Fibroblast of skin of left quadriceps (primary cell): ENCODE data around the gene CBY2.
A peak's percentile ranks its signal among the peaks of the same experiment; 100 is the strongest.
"Not testable (repeated sequence)": the region's sequence is repeated elsewhere in the genome, so short reads cannot be mapped to it uniquely, and the experiment has no call there.

Experiments used
- DNase-seq, 2 experiments: peaks; one replicate each; pipeline ENCODE4 v3.0.0-alpha.2; 2013; ENCODE audit warnings: low read depth in 2 of 2

CBY2 gene, protein sequence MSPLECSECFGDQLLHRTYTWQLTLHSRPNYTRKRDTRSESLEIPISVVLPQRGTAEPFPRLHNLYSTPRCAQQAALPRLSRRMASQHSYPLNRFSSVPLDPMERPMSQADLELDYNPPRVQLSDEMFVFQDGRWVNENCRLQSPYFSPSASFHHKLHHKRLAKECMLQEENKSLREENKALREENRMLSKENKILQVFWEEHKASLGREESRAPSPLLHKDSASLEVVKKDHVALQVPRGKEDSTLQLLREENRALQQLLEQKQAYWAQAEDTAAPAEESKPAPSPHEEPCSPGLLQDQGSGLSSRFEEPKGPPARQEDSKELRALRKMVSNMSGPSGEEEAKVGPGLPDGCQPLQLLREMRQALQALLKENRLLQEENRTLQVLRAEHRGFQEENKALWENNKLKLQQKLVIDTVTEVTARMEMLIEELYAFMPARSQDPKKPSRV

DNA sequence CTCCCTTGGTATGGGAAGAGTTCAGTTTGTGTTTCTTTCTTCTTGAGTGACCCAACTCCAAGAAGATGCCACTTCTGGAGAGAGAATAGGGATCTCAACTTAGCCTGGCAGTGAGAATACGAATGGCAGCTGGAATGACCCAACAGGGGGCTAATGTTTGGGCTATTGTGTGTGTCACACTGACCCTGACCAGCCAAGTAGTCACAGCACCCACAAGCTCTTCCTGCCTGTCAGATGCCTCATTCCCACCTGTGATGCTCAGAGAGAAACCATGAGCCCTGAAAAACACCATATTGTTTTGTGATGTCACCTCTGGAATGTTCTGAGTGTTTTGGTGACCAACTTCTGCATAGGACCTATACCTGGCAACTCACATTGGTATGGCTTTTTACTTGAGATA lies at the start of gene CBY2:
TSS of gene CBY2 (plus strand) at position 233 of the 400 bp plus-strand sequence. CDS start at position 304, 71 bp downstream.
- DNase-seq = no peak

DNA sequence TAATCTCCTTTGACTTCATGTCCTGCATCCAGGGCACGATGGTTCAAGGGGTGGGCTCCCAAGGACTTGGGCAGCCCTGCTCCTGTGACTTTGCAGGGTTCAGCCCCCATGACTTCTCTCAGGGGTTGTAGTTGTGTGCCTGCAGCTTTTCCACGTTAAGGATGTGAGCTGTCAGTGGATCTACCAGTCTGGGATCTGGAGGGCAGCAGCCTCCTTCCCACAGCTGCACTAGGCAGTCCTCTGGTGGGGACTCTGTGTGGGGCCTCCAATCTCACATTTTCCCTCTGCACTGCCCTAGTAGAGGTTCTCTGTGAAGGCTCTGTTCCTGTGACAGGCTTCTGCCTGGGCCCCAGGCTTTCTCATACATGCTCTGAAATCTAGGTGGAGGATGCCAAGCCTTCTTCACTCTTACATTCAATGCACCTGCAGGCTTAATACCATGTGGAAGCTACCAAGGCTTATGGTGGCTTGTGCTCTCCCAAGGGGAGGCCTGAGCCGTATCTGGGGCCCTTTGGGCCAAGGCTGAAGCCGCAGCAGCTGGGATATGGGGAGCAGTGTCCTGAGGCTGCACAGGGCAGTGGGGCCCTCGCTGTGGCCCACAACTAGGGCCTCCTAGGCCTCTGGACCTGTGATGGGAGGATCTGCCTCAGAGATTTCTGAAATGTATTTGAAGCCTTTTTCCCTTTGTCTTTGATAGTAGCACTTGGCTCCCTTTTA lies 47.3 kb upstream of the CBY2 start:
- DNase-seq = no peak

DNA sequence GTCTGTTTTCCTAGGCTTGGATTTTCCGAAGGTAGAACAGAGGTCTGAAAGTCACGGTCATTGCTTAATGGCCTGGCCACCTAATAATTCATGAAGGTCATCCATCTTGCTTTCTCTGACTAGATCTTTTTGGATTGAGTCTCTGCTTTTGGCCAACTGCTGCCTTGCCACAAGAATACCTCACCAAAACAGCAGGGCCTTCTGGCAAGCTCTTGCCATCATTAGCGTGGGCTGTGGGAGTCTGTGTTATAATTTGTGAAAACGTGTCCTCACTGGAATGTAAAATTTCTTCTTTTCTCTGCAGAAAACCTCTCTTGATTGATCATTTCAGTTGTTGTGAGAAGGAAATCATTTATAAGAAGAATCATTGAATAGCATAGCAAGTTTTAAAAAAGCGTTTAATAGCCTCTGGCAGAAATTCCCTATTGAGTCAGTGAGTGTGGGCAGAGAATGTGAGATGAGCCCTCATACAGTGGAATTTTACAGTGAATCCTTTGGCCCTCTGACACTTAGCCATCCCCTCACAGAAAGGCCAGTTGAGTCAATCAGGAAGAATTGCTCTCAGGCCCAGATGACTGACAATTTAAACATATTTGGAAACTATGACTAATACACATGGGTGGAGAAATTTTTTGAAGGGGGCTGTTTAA lies 43.4 kb upstream of the CBY2 start:
- DNase-seq = no peak

DNA sequence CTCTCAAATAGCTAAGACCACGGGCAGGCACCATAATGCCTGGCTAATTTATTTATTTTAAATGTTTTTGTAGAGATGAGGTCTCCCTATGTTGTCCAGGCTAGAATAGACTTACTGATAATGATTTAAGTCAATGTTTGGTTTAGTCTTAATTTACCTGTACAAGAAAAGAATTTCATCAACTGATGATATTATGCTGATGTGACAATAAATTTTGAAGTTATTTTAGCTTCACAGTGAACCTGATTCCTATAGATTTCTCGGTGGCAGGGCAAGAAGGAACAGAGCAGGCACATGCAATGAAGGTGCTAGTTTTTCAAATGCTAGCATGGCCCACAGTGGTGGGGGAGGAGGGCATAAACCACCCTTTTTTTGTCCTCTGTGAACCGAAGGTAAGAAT lies 42.6 kb upstream of the CBY2 start:
- DNase-seq = no peak

DNA sequence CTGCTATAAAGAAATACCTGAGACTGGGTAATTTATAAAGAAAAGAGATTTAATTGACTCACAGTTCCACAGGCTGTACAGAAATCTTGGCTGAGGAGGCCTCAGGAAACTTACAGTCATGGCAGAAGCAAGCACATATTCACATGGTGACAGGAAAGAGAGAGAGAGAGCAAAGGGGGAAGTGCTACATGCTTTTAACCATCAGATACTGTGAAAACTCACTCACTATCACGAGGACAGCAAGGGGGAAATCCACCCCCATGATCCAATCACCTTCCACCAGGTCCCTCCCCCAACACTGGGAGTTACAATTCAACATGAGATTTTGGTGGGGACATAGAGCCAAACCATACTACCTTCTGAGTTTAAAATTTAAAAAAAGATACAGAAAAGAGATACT lies 41.7 kb upstream of the CBY2 start:
- DNase-seq = not testable (repeated sequence)

DNA sequence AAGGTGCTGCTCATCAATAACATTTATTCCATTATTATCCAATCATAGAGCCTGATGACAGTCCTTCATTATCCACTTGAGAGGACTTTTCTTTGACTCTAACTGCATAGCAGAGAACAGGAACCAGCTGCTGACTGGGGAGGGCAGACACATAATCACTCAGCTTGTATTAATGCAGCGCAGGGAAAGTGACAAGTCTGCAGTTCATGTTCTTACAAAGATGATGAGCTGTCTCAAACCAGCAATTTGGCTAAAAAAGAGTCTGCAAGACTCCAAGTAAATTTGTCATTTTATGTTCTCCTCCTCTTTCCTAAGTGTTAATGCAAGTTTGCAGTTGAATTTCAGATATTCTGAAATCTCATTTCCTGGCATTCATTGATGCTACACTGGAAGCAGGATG lies 40.0 kb upstream of the CBY2 start:
- DNase-seq = no peak

DNA sequence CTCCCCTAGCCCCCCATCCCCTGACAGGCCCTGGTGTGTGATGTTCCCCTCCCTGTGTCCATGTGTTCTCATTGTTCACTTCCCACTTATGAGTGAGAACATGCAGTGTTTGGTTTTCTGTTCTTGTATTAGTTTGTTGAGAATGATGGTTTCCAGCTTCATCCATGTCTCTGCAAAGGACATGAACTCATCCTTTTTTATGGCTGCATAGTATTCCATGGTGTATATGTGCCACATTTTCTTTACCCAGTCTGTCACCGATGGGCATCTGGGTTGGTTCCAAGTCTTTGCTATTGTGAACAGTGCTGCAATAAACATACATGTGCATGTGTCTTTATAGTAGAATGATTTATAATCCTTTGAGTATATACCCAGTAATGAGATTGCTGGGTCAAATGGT lies 39.2 kb upstream of the CBY2 start:
- not testable (repeated sequence) for DNase-seq

DNA sequence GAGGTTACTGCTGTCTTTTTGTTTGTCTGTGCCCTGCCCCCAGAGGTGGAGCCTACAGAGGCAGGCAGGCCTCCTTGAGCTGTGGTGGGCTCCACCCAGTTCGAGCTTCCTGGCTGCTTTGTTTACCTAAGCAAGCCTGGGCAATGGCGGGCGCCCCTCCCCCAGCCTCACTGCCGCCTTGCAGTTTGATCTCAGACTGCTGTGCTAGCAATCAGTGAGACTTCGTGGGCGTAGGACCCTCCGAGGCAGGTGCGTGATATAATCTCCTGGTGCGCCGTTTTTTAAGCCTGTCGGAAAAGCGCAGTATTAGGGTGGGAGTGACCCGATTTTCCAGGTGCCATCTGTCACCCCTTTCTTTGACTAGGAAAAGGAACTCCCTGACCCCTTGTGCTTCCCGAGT lies 32.5 kb upstream of the CBY2 start:
- DNase-seq = not testable (repeated sequence)

DNA sequence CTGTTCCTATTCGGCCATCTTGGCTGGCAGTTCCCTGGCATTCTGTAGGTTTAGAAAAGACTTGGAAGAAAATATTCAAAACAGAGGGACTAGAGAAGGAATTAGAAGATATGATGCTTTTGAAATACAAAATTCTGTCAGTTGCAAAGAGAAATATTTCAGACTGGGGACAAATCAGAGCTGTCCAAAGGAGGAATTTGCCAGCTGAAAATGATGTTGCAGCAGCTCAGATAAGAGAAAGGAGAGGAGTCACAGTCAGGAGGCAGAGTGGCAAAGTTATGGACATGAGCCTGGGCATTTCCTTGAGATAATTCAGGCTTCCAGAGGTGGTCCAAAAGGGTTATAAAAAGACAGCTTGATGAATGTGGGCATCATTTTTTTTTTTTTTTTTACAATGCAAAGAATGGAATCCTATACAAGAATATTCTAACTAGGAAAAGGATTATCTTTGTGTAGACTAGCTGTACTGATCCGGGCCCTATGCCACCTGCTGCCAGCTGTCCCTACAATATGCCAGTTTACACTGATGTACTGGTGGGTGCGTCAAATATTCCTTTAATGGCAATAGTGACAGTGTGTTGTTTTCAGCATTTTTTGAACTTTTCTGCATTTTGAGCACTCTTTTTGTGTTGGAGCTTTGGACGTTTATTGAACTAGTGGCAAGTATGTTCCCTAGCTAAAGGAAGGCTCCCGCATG lies 31.8 kb upstream of the CBY2 start:
- no peak for DNase-seq

DNA sequence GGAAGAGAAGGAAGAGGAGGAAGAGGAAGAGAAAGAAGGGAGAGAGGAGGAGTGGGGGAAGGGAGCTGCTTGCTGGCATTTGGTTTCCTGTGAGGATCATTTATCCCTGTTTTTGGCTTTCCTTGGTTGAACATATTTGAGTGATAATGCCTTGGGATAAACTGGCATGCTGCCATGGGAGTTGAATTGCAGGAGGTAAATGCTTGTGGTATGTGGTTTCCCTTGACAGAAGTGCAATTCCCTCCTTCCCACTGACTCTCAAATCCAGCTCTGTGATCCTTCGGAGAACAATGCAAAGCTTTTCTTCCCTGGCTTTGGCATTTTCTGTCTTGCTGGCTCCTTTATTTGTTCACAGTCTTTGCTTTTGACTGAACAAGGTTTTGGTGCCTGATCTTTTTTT lies 27.2 kb upstream of the CBY2 start:
- DNase-seq = peak; percentile 92

DNA sequence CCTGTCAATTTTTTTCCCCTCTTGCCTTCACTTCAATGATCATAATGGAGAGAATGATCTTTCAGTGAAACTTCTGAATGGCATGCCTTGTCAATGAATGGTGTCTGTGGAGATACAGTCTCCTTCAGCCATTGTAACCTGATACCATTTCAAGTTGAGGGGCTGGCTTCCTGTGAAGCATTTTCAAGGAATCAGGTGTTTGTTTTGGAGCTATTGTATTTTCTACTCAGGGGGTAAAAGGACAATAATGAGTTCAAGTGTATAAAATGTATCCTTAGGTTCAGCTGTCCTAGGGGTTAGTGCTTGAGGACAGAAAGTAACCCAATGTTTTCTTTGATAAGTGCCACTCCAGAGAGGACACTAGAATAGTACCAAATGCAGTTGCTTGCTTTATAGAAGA lies 23.8 kb upstream of the CBY2 start:
- DNase-seq = no peak

DNA sequence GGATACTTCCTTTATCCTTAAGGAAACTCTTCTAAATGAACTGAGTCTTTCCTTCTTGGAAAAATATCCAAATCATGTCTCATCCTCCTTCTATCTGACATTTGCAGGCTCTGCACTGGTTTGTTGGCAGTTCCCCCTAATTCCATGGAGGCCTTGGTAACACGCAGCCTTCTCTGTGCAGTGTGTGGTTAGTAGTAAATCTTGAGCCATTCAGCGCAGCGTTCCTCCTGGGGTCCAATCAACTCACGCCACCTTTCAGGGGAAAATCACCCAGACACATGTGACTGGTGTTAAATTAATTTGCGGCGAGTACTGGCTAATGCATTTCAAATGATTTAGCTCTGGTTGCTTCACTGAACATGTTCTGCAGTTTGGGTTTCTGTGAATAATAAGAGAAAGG lies 21.0 kb upstream of the CBY2 start:
- peak; percentile 83 for DNase-seq

DNA sequence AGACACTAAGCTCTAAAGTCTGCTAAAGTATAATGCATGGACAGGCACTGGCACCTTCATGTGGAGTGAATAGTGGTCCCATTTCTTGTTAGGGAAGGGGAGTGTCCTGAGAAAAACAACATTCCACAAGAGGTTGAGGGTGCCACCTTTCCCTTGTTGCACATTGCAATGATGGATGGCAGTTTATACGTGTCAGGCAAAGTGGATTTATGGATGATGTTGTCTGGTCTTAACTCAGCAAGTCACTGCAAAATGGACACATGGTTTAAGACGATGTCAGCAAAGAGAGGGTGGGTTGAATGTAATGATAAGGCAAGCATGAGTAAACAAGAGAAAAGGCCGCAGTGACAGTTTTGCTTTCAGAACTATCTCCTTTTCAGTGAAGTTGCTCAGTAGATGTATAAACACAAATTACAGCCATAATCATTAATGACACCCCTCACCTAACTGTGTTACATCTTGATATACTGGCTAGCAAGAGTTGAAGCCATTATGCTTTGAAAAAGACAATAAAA lies 19.6 kb upstream of the CBY2 start:
- no peak for DNase-seq

DNA sequence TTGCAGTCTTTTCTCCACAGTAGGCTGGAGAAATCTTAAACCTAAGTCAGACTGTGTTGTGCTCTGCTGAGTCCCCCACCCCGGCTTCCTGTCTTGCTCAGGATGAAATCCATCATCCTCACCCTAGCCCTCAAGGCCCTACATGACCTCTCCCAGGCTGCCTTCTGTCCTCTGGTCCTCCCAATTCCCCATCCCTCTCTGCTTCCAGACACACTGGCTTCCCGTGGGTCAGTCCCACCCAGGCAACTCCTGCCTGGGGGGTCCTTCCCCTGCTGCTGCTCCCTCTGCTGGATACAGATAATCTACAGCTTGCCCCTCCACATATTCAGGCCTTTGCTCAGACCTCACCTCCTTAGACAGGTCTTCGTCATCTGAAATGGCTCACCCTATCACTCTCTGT lies 18.4 kb upstream of the CBY2 start:
- no peak for DNase-seq

DNA sequence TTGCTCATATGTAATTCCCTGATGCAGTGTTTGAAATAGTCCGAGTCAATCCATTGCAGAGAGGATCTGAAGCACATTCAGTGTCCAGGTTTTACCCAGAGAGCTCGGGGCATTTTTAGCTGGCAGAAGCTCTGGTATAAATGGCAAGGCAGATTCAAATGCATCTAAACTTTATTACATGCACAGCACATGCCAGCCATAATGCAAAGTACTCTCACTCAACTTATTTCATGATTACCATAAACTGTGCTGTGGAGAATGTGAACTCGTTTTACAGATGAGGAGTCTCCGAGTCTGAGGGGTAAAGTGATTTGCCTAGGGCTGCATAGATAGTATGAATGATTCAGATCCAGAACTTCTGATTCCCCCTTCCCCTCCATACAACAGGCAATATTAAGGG lies 13.5 kb upstream of the CBY2 start:
- DNase-seq = no peak

DNA sequence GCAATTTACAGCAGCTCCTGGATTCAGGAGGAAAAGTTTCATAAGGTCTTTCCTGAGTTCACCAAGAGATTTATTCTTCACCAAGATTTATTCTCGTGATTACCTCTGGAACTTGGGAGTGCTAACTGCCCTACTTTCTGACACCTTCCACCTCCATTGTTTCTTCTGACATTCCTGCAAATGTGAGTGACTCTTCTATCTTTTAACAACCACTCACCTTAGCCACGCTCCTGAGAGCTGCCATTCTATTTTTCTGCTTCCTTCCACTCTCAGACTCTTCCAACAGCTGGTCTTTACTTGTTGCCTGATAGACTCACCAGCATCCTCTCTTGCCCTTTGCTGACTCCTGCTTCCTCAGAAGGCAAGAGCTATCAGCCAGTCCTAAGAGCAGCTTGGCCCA lies 11.5 kb upstream of the CBY2 start:
- DNase-seq = no peak

DNA sequence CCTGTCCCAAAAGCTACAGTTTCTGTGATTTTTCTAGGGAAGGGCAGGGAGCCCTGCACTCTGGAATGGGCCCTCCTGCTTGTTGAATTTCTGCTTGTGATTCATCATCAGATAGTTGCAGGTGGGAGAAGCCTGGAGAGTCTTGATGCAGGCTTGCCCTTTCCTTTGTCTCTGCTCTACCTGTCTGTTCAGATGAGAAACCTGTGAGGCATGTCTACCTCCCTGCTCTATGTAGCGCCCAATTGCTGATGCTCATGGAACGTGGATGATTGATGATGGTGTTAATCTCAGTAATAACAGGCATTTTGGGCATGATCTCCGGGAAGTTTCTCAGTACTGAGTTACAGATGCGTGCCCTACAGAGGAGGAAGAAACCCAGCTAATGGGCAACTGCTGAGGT lies 10.9 kb upstream of the CBY2 start:
- no peak for DNase-seq

DNA sequence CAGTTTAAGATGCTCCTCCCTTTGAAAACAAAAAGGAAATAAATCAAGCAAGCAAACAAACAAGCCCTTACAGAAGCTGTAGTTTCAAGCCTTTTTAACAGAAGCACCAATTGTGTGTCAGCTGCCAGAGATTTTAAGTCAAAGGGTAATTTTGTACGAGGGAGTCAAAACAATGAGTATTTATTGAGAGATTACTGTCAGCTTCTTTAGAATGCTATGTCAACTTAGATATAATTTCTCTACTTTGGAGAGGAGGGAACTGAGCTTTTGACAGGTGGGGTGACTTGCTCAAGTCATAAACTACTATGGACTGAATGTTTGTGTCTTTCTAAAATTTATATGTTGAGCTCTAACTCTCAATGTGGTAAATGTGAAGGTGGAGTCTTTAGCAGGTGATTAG lies 10.5 kb upstream of the CBY2 start:
- no peak for DNase-seq

DNA sequence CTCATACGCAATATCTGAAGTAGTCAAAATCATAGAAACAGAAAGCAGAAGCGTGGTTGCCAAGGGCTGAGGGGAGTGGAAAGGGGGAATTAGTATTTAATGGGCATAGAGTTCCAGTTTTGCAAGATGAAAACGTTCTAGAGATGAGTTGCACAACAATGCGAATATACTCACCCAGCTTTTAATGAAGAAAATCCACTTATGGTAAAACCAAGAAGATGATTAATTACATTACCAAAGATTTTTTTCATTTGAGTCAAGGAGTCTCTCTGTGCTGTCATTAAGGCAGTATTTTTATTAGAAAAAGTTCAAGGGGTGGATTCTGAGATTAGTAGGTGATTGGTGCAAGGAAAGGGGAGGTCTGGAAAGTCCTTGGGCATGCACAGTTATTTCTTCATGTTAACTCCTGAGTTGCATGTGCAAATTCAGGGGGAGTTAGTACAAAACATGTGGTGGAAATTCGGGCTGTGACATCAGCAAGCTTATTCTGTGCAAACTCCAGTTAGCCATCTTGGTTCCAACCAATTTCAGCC lies 6.9 kb upstream of the CBY2 start:
- DNase-seq = peak; percentile 8 to 13

DNA sequence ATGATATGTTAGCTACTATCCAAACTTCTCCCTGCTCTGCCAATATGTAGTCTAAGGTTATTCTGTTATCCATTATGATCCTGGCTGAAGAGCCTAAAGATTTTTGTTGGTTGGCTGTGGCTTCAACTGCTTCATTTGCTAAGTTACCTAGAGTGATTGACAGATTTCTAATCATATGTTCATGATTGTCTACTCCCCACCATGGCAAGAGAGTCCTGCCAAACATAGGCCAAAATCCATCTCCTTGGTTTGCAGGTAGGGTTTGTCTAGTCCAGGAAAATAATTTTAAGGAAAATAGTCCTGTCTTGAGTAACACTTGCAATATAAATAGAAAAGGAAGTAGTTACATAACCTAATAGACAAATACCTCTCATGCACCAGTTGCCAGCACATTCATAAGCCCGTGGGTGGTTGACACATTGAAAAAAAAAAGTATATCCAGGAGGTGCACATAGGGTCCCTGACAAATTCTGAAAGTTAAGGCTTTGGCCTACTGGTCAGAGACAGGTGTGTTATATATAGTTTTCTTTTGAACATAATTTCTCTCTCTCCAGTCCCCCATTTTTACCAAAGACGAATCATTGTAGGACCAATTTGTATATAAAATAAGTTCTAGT lies 5.4 kb upstream of the CBY2 start:
- no peak for DNase-seq
